ENCODE results near the gene ZNF362.

Gene ZNF362

DNA sequence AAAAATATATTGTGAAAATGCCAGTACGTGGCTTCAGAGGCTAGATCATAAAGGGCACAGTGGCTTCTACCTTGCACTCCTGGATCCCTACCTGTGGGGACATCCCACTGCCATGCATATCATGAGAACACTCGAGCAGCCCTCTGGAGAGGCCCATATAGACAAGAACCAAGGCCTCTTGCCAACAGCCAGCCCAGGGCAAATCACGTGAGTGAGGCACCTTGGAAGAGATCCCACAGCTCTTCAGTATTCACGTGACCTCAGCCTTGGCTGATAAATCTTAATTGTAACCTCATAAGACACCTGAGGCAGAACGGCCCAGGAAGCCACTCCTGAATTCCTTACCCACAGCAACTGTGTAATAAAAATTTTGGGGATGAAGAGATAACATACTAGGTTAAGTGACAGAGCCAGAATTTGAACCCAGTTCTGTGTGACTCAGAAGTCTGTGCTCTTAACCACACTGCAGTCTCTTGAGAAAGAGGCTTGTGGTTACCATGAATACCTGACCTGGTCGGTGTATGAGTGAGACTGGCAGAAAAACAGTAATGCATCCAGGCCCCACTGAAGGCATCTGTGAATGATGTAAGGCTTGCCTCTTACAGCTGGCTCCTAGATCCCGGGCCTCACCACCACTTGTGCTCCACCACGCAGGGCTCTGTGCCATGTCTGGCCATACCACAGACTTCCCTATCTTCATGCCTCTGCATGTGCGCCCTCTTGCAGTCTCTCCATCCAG lies 71.5 kb downstream of the ZNF362 start:
- no peak for DNase-seq (ENCODE audit: low read depth)

DNA sequence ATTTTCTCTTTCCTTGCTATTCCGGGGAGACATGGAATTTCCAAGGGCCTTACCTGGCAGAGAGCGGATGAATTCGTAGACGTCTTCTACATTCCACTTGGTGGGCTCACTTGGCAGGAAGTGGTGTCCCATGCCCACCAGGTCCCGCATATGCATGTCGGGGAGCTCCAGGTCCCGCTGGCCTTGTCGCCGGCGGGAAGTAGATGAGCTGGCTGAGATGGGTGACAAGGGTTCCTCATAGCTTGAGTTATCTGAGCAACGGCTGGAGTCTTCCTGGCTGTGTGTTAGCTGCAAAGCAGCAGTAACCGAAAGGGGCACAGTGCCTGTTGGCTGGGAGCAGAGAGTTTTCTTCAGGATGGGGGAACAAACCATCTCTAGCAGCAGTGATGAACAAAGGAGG lies 72.5 kb downstream of the ZNF362 start:
- no peak for DNase-seq (ENCODE audit: low read depth)

DNA sequence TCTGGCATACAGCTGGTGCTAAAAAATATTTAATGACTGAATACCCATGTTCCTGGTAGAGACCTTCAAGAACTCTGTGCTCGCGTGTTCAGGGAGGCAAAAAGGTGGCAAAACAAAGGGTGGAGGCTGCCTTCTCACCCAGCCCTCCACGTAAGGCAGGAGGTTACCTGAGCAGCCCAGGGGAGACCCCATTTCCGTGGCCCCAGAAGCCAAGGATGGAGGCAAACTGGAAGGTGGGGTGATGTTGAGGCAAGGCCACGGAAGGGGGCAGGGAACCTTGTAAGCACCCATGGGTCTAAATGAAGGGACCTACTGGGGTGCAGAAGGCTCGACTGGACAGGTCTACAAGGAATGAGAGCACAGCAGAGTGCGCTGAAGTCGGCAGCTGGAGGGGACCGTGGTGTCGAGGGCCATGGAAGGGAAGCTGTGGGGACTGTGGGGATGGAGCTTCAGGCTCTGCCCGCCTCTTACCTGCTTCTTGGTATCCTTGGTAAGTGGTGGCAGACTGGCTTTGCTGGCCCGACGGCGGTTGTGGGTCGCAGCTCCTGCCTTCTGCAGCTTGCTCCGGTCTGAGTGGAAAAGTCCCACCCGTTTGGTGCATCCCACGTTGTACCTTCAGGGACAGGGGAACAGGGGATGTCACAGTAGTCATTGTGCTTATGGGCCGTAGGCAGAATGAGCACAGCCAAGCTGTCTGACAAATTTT lies 73.5 kb downstream of the ZNF362 start:
- DNase-seq (ENCODE audit: low read depth): no peak

DNA sequence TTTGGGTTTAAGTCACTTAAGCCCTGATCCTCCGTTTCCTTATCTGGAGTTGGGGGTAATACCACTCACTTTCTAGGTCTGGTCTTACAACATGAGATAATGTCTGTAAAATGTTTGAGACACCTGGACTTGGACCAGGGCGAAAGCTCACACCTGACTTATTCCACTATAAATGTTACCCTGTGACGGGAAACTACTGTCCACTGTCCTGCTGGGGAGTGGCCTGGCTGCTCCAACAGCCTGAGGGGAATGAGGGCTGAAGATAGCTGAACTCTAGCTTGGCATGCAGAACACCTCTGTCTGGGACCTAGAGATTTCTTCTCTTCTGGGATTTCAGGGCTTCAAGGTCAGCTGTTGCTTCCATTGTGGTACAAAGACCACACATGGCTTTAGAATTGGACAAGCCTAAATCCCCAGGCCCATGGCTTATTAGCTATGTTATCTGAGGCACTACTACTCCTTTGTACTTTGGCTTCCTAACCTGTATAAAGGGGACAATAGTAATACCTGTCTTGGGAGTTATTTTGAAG lies 74.1 kb downstream of the ZNF362 start:
- DNase-seq (ENCODE audit: low read depth): no peak

DNA sequence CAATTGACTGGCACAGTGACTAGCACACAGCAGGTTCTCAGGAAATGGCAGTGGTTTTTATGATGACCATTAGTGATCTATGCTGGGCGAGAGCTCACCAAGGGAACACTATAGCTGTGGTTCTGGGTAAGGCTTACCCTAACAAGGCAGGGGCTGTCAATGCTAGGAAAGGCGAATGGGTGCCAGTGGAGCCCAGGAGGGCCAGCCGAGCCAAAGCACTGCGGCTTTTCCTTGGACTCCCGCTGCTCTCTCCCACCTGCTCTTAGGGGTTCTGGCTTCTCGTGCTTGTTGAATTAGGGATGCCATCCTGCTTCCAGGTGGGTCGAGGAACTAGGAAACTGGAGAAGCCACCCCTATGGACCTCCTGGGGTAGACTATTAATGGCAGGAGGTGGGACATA lies 74.6 kb downstream of the ZNF362 start:
- no peak for DNase-seq (ENCODE audit: low read depth)

DNA sequence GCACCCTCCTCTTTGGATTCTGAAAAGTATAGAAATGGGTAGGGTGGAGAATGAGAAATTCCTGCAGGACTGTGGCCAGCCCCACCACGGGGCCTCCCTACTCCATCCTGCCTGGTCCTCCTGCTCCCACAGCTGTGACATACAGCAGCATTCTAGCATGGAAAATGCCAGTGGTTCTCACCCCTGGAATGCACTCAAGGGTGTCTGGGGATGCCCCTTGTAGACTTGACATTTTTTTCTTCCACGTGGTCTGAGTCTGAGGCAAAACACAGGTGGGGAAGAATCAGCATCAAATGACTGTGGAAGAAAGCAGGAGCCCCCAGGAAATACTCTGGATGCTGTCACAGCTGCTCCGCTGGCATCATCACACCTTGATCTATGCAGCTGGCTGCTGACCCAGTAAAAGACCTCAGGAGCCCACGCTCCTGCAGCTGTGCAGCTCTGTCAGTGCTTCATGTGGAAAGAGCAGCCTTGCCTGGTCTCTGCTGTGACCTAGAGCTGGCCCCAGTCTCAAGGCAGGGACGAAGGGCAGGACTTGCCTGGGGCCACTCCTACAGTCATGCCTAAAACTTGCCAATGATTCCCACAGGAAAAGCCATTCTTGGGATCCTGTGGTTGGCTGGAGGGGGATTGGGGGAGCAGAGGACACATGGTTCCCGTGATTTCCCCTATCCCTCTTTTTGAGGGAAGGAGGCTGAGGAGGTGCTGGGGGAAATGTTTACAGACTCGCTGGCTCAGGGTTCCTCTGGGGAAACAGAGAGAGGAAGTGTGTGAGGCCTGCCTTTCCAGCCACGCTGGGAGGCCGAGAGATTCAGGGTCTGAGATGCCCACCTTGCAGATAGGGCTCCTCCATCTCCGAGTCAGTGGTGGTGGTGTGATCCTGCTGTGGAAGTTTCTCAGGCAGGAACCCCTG lies 75.4 kb downstream of the ZNF362 start:
- DNase-seq (ENCODE audit: low read depth): no peak

DNA sequence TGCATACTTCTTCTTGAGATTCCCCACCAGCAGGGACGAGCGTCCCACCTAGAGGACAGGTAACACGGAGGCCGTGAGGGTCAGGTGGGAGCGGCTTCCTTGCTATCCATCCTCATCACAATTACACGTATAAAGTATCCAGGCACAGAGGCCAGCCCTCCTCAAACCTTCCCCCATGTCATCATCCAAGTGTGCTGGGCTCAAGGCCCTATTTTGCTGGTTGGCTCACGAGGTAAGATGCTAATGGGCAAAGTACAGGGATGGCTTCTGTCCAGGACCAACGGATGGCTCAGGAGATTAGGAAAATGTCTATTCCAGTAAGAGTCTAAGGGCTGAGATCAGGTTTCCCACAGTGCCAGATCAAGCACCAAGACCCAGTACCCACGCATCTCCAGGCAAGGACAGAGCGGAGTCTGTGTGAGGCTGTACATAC lies 76.1 kb downstream of the ZNF362 start:
- no peak for DNase-seq (ENCODE audit: low read depth)

DNA sequence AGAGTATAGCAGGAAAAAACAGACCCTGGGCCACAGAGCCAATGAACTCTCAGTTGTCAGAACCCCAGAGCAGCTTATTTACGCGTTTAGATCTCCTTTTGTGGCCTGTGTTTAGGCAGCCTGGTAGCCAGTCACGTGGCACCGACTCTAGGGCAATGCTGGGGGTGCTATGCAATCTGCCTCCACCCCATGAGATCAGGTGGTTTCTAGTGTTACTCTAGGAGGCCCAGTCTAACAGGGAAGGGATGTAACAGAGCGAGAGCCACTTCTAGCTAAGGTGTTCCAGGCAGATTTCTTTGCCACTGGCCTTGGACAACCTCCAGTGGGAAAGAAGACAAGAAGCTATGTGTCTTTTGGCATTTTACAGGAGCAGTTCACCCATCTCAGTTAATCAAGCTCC lies 76.6 kb downstream of the ZNF362 start:
- DNase-seq (ENCODE audit: low read depth): no peak

DNA sequence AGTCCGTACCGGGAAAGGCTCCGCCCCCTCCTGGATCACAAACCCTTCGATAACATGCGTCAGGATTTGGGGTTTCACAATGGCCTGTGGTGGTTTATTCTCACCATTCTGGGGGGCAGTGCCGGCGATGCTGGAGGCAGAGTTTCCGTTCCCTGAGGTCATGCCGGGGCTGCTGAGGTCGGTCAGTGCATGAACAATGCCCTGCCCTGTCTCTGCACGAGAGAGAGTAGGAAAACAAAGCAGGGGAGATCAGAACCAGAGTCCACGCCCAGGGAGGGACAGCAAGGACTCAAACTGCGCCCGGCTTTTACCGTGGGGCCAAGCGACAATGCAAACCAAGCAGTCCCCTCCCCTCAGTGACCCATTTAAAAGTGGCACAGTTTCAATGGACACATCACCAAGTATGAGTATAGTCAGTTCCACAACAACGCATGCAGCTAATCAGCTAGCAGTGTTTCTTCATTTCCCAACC lies 77.8 kb downstream of the ZNF362 start:
- DNase-seq (ENCODE audit: low read depth): no peak

DNA sequence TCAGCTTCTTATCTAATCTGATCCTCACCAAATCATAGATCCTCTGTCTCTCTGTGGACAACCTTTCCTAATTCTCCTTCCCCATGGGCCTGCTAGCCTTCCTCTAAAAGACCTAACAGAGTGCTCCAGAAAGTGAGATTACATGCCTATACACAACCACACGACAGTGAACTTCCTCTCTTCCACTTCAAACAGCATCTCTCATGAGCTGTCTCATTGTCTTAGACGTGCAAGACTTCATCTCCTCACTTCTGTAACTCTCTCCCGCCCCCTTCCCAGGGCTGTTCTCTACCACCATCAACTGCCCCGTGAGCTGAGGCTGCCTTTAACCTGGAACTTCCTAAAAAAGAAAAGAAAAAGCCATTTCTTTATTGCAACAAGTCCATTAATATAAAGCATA lies 78.7 kb downstream of the ZNF362 start:
- DNase-seq (ENCODE audit: low read depth): no peak

DNA sequence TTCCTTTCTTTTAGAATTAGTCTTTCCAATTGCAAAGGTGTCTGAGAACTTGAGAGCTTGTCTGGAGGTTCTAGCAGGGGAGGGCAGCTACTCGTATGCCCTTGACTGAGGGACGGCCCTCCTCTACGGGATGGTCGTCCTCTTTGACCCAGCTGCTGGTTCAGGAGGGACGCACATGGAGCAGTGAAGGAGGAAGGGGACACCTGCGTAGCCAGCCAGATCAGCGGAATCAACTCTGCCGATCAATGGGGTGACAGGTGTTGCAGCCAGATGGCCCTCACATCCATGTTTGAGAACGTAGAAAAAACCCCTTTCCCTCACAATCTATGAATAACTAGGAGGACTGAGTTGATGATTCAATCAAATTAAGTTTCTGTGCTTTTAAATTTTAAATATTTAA lies 80.3 kb downstream of the ZNF362 start:
- no peak for DNase-seq (ENCODE audit: low read depth)

DNA sequence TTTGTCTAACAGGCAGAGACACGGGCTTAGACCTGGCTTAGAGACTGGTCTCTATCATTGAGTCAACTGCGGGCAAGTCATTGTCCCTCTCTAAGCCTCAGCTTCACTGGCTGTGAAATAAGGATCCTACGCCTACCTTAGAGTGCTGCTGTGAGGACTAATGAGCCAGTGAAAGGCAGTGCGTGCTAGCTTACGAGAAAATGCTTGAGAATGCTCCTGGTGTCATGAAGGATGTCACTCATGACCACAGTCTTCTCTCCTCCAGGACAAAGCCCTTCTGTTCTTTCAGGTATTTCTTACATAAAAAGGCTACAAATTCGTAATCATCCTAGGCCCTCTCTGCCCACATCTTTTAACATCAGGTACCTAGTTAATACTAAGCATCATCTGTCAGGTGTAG lies 81.1 kb downstream of the ZNF362 start:
- no peak for DNase-seq (ENCODE audit: low read depth)

DNA sequence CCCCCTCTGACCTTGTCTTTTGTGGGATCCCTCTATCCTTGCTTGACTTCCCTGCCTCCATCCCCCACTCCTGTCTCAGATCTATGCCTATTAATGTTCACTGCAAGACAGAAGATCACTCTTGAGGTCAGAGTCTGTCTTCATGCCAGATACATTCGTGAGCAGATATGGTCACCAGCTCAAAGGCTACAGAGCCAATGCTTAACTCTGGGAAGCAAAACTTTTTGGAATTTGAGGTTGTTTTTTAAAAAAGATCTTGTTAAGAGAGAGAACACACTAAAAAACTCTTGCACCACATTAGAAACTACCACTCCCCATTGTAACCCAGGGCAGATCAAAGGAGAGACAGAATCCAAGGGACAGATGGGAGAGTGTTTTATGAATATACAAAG lies 81.8 kb downstream of the ZNF362 start:
- no peak for DNase-seq (ENCODE audit: low read depth)

DNA sequence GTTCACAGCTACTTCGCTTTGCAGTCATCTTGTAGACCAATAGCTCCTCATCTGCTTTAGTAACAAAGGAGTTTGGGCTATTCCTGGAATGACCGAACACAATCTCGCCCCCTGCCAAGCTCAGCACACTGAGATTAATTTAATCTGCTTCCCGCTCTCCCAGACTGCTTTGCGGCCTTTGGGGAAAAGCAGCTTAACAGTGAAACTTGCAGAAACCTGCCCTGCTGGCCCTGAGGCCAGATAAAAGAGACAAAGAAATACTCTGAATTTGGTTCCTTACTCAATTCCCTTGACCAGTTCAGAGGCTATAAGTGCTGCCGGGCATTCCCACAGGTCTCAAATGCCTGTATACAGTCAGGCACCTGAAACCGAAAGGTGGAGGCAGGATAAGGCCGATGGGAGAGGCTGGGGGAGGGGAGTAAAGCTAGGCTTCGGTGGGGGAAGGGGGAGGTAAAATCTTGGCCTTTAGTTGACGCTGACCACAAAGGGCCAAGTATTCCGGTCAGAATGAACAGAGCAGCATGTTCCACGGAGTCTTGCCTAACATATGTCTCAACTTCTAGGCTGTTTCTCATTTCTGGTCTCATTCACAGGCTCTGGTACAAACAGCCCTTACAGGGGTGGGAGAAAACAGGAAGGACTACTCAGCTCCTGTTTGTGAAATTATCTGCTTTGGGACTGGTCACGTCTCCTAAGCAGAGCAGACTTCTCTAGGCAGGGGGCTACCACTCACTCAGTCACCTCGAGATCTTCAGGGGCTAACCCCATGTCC lies 82.3 kb downstream of the ZNF362 start:
- DNase-seq (ENCODE audit: low read depth): no peak

DNA sequence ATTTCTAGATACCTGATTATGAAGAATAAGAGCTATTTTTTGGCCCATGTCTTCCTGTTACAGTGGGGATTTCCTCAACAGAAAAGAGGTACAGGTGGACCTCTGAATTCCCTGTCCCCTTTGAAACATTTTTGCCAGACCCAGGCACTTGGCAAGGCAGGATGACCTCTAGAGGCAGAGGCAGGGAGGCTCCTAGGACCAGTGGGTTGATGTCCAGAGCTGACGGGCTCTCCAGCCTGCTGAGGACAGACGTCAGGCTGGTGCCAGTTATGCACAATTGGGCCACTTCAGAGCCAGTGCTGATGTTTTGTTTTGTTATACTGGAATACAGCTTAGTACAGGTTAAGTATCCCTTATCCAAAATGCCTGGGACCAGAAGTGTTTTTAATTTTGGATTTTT lies 83.1 kb downstream of the ZNF362 start:
- DNase-seq (ENCODE audit: low read depth): no peak

DNA sequence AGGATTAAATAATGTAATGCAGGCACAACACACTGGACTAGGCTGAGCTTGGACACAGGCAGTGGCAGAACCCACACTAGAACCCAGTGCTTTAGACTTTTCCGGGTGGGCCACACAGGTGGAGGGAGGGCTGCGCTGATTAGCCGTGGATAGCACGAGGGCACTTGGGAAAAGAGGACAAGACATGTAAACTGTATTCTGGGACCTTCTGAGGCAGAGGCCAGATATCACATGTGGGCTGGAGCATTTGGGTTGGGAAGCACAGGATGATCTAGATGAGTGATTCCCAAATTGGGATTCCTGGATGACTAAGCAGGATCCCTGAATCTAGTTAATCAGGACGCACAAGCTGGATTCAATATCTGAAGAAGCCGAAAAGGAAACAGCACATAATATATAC lies 84.9 kb downstream of the ZNF362 start:
- DNase-seq (ENCODE audit: low read depth): no peak

DNA sequence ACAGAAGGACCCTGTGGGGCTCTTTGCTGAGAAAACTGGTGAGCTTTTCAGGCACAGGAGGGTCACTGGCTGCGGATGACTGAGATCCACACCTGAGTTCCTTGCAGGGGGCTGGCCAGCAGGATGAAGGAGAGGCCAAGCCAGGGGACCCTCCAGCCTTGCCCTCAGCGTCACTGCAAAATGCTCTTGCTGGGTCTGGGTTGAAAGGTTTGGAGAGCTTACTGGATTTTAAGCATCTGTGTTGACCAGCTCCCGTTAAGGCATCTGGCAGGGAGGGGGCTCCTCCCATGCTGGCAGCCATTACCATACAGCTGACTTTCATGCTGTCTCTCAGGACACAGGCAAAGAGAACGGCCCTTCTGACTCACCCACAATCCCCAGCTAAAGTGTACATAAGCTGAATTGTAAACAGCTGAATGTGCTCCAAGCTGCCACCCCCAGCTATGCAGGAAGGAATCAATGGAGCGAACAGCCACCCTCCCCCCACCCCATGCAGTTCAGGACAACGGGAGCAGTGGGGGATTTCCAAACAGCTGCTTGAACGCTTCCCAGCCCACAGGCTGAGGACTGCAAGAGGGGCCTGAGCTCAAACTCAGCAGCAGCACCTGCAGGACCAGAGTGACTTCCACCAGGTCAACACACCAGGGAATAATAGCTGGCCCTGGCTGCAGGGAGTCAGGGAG lies 85.9 kb downstream of the ZNF362 start:
- no peak for DNase-seq (ENCODE audit: low read depth)

DNA sequence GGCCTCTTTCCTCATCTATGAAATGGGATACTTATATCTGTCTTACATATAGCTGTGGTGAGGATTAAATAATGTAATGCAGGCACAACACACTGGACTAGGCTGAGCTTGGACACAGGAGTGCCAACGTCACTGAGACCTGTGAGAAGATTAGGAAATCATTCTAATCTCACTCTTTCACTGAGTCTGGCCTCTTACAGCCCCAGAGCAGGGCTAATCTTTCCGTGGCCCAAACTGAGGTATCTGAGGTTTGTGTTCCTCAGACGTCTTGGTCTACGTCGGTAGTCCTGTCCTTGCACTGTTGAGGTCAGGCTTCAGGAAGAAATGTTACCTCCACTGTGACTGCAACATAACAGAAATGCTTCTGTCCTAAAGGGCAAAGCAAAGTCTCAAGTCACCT lies 87.2 kb downstream of the ZNF362 start:
- DNase-seq (ENCODE audit: low read depth): no peak

DNA sequence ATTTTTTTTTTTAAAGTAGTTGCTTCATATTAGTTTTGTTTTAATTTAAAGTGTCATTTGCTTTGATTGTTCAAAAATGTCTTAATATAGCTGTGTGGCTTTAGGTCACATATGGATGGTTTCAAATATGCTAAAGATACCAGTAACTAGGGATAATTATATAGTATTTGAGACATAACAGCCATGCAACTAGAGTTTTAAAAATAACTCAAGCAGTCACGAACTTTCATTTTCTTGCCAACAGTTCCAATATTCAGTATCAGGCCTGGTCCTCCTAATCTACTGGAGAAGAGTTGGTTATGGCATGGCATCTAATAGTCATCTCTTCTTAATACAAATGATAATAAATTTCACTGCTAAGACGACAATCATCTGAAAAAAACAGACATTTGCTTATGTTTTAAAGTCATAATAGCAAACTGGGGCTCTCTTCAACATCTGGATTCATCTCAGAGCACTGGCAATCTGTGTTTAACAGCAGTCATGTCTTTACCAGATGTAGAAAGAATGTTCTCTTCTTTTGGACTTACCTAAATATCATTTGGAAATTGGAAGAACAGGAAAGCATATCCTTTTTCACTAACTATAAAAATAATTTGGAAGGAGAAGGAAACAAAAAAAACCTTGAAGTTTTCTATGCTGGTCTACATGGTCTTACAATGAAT lies 88.7 kb downstream of the ZNF362 start:
- DNase-seq (ENCODE audit: low read depth): no peak

DNA sequence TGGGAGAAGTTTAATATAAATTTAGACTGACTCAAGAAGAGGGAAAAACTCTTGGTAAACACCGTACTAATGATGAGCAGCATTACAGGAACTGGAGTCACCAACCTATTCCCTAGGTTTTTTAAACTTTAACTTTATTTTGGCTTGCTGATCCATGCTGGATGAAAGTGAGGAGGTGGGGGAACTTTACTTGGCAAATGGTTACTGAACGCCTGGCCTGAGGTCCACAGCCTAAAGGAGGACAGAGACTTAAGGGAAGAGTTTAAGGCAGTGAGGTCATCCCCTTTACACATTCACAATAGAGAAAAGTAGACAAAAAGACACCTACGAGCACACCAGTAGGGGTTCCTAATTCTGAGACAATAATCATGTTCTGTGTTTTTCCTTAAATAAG lies 90.2 kb downstream of the ZNF362 start:
- DNase-seq (ENCODE audit: low read depth): no peak
